Fibroblast of the aortic adventitia (primary cell): ENCODE data around the gene E2F3. TPM values are rescaled to one million over a fixed set of nuclear protein-coding genes. Genes with fewer than 3 reads are reported as not detected.

Experiments
- DNase-seq: peaks from one replicate; pipeline ENCODE4 v3.0.0-alpha.2; 2010; ENCODE audit warnings: low read depth
- H3K4me3 ChIP-seq: 2 replicates; pipeline ENCODE4 v1.5.1; 2011; ENCODE audit warnings: low read depth, mild to moderate bottlenecking, control low read depth, low read length, moderate library complexity
- CTCF ChIP-seq: IDR thresholded peaks from 2 replicates; pipeline ENCODE4 v1.5.1; 2011; ENCODE audit warnings: mild to moderate bottlenecking, low read length, control low read depth, inconsistent platforms; ENCODE audit not compliant: insufficient read depth
- total RNA-seq: library from RNA; depleted of rRNA; stranded (reverse); fragments of >200 nt; gene quantifications from 2 replicates; pipeline ENCODE4 v1.2.3, GENCODE V29; 2012; ENCODE audit warnings: low replicate concordance

The E2F3 gene
- total RNA-seq, 1 donor = 7.4 TPM

GRCh38 chr6:20404641-20405032 is 3.0 kb downstream of the E2F3 start:
- peak; percentile 68 for TF ChIP-seq CTCF
- peak overlapping the region; percentile 78 for H3K4me3 ChIP-seq
- peak; percentile 69 for DNase-seq

GRCh38 chr6:20408851-20409250 is 7.2 kb downstream of the E2F3 start:
- TF ChIP-seq CTCF = no peak
- H3K4me3 ChIP-seq = no peak overlapping the region
- DNase-seq = no peak

- DNase-seq = peak; percentile 10
- TF ChIP-seq CTCF = no peak
- no peak overlapping the region for H3K4me3 ChIP-seq
These were observed 7.8 kb downstream of the E2F3 start for GRCh38 chr6:20409427-20409971.

DNA sequence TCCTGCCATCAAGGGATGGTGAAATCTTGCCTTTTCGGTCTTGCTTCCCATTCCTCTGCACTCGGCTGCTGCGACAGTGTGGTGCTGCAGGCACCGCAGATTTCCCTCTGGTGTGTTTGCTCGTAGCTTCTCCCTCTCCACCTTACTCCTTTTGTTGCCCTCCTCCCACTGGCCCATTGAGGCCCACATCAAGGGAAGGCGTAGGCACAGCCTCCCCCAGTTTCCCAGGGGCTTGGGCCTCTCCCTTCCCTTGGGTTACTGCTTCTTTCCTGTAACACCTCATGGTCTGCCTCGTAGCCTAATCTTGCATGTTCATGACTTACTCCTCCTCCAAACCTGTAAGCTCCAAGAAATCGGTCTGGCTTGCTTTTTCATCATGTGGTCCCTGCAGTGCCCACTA is 9.9 kb downstream of the E2F3 start:
- no peak overlapping the region for H3K4me3 ChIP-seq
- DNase-seq = no peak
- no peak for TF ChIP-seq CTCF

DNA sequence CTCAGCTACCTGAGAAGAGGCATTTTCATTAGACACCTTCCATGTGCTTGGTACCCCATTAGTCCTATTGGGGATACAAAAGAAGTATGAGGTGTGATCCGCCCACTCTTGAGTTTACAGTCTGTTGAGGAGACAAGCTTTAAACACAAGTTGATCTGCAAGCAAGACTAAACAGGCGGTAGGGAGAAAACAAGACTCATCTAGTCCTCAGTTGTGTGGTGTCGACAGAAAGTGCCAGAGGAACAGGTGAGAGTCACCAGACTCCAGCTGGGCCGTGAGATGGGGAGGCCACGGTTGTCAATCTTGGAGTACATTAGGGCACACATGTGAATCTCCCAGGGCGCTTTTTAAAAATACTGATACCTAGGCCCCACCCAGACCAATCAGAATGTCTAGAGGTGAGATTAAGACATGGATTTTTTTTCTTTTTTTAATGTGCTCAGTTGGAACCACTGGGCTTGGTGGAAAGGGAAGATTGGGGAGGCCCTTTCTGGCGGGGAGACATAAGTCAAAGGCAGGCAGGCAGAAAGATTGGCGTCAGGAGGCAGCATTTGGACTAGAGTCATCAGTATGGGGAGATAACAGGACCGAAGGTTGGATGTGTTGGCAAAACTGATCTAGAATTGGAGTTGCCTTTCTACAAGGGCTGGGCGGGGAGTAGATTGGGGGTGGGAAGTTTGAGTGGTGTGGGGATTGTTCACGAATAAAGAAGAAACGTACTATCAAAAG is 10.4 kb downstream of the E2F3 start:
- H3K4me3 ChIP-seq = no peak overlapping the region
- no peak for DNase-seq
- TF ChIP-seq CTCF = no peak

- no peak for DNase-seq
- no peak overlapping the region for H3K4me3 ChIP-seq
- no peak for TF ChIP-seq CTCF
These were observed 11.0 kb downstream of the E2F3 start for GRCh38 chr6:20412682-20413073.
